K562 (cell line): Measurements from ENCODE around the gene ZNF672. TPM values are rescaled to one million over a fixed set of nuclear protein-coding genes. Genes with fewer than 3 reads are reported as not detected.

ENCODE experiments used
- GTF2A2 ChIP-seq: IDR thresholded peaks from 2 replicates; pipeline ENCODE4 v1.6.1; 2016; ENCODE audit warnings: mild to moderate bottlenecking, missing genetic modification characterization, missing compliant biosample characterization
- ILF3 ChIP-seq: fragments of 450-650 bp; IDR thresholded peaks from 2 replicates; pipeline ENCODE4 v1.6.1; 2018; ENCODE audit warnings: antibody characterized with exemption, mild to moderate bottlenecking, moderate library complexity, borderline replicate concordance
- LARP7 ChIP-seq: fragments of 450-650 bp; IDR thresholded peaks from 2 replicates; pipeline ENCODE4 v1.6.1; 2016
- NR2C1 ChIP-seq, 2 experiments: fragments of 450-650 bp; IDR thresholded peaks; 2 replicates each; pipeline ENCODE4 v1.6.1; 2017; ENCODE audit warnings: mild to moderate bottlenecking in 2 of 2, antibody characterized with exemption in 1 of 2, inconsistent platforms in 1 of 2, missing compliant biosample characterization in 1 of 2, missing genetic modification characterization in 1 of 2
- POLR2AphosphoS2 ChIP-seq: IDR thresholded peaks from 2 replicates; pipeline ENCODE4 v1.6.1; 2012; ENCODE audit warnings: low read length, improper control_type of control experiment
- YY1 ChIP-seq, 3 experiments: IDR thresholded peaks; 2 replicates each; pipeline ENCODE4 v1.6.1; 2011; ENCODE audit warnings: low read length in 2 of 3, mild to moderate bottlenecking in 2 of 3, moderate library complexity in 2 of 3, borderline replicate concordance in 1 of 3, control low read depth in 1 of 3, low read depth in 1 of 3; ENCODE audit not compliant: insufficient read depth in 3 of 3, insufficient replicate concordance in 2 of 3, control insufficient read depth in 1 of 3, insufficient read length in 1 of 3; ENCODE audit errors: extremely low read depth in 1 of 3
- ZFX ChIP-seq: sonication (generic); formaldehyde crosslinking; IDR thresholded peaks from 2 replicates; pipeline ENCODE4 v1.8.0; 2022; ENCODE audit warnings: mild to moderate bottlenecking, missing genetic modification reagents, moderate library complexity
- ZNF134 ChIP-seq: fragments of 250-450 bp; sonication (Bioruptor Pico); conservative IDR thresholded peaks from 2 replicates; pipeline ENCODE4 v1.4.0; 2020
- ZNF583 ChIP-seq: fragments of 250-450 bp; sonication (Bioruptor Pico); IDR thresholded peaks from 2 replicates; pipeline ENCODE4 v1.4.0; 2020
- polyA plus RNA-seq, 8 experiments: library from polyadenylated mRNA; depleted of rRNA in 4 of 8; stranded (reverse) in 5 of 8; unstranded in 3 of 8; fragments of >200 nt; fragmentation: Nextera tagmentation in 2 of 8; fragmentation: Illumina TruSeq in 1 of 8; extraction: Ambion mirVana in 2 of 8; extraction: Trizol in 1 of 8; gene quantifications; 2 replicates each; pipeline versions ENCODE4 v1.2.1 to v1.2.3, GENCODE V29; 2011 to 2014; ENCODE audit warnings: inconsistent platforms in 1 of 8, missing spikeins in 1 of 8
- total RNA-seq, 7 experiments: library from RNA; depleted of rRNA in 6 of 7; stranded (reverse); fragments of >200 nt in 6 of 7; fragmentation: Illumina TruSeq in 2 of 7; extraction: Trizol in 2 of 7; gene quantifications; 2 replicates each; pipeline versions ENCODE4 v1.2.1 to v1.2.3, GENCODE V29; 2011 to 2021; ENCODE audit warnings: low replicate concordance in 1 of 7
- TF ChIP-seq, protein P1 (sequence below): fragments of 250-450 bp; sonication (Bioruptor Pico); IDR thresholded peaks from 2 replicates; pipeline ENCODE4 v1.4.0; 2020
- TF ChIP-seq, protein P2 (sequence below): sonication (generic); formaldehyde crosslinking; IDR thresholded peaks from 2 replicates; pipeline ENCODE4 v1.8.0; 2022; ENCODE audit warnings: missing genetic modification reagents, mild to moderate bottlenecking, borderline replicate concordance
- TF ChIP-seq, protein P3 (sequence below), 2 experiments: fragments of 150-350 bp in 1 of 2; IDR thresholded peaks; 2 replicates each; pipeline ENCODE4 v1.6.1; 2012 to 2016; ENCODE audit warnings: low read depth in 2 of 2, low read length in 2 of 2, mild to moderate bottlenecking in 1 of 2, moderate library complexity in 1 of 2

Gene ZNF672
- total and polyA plus RNA-seq, 9 of the 15 experiments (the other 6 are each of a cell fraction or from before 2014, with no cell fraction given): 1.9 to 57.9 (median 24.1) TPM

DNA sequence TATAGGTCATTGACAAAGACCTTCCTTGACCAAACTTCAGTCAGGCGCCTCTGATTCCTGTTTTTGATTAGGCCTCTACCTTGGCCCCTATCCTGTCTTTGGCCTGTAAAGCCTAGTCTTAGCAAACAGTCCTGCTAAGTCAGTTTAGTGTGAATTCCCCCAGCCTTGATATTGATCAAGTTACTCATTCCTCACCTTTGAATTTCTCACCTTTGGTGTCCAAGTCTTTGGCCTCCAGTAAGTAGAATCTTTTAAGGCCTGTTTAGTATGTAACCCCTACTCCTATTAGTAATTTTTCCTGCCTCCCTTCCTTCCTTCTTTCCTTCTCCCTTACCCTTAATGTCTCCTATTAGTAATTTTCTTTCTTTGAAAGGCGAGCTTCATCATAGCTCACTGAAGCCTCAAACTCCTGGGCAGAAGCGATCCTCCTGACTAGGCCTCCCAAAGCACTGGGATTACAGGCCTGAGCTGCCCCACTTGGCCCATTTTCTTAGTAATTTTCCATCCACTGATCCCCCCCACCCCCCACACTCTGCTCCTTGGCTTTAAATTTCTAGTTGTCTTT lies 33.9 kb downstream of the ZNF672 start (continued):
- TF ChIP-seq, protein P1, sequence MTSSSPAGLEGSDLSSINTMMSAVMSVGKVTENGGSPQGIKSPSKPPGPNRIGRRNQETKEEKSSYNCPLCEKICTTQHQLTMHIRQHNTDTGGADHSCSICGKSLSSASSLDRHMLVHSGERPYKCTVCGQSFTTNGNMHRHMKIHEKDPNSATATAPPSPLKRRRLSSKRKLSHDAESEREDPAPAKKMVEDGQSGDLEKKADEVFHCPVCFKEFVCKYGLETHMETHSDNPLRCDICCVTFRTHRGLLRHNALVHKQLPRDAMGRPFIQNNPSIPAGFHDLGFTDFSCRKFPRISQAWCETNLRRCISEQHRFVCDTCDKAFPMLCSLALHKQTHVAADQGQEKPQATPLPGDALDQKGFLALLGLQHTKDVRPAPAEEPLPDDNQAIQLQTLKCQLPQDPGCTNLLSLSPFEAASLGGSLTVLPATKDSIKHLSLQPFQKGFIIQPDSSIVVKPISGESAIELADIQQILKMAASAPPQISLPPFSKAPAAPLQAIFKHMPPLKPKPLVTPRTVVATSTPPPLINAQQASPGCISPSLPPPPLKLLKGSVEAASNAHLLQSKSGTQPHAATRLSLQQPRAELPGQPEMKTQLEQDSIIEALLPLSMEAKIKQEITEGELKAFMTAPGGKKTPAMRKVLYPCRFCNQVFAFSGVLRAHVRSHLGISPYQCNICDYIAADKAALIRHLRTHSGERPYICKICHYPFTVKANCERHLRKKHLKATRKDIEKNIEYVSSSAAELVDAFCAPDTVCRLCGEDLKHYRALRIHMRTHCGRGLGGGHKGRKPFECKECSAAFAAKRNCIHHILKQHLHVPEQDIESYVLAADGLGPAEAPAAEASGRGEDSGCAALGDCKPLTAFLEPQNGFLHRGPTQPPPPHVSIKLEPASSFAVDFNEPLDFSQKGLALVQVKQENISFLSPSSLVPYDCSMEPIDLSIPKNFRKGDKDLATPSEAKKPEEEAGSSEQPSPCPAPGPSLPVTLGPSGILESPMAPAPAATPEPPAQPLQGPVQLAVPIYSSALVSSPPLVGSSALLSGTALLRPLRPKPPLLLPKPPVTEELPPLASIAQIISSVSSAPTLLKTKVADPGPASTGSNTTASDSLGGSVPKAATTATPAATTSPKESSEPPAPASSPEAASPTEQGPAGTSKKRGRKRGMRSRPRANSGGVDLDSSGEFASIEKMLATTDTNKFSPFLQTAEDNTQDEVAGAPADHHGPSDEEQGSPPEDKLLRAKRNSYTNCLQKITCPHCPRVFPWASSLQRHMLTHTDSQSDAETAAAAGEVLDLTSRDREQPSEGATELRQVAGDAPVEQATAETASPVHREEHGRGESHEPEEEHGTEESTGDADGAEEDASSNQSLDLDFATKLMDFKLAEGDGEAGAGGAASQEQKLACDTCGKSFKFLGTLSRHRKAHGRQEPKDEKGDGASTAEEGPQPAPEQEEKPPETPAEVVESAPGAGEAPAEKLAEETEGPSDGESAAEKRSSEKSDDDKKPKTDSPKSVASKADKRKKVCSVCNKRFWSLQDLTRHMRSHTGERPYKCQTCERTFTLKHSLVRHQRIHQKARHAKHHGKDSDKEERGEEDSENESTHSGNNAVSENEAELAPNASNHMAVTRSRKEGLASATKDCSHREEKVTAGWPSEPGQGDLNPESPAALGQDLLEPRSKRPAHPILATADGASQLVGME (CRISPR knock-in tag): no peak
- TF ChIP-seq ZNF134 (CRISPR knock-in tag) (no peak), NR2C1 (IDR thresholded peaks at IDR 0.05) (peak; percentile 36; the same call in 1 of the 2 replicates), NR2C1 (tag; IDR thresholded peaks at IDR 0.05) (no peak), GTF2A2 (tag) (0 out of 2 replicates have a peak, but pooled peaks have one; percentile 32), ZNF583 (CRISPR knock-in tag) (0 out of 2 replicates have a peak, but pooled peaks have one; percentile 62), ZFX (peak; percentile 65), POLR2AphosphoS2 (no peak), LARP7 (no peak), ILF3 (no peak), YY1 (IDR thresholded peaks at IDR 0.05; ENCODE audit: borderline replicate concordance in 1 of 3, control insufficient read depth in 1 of 3, extremely low read depth in 1 of 3, insufficient read depth in 3 of 3, insufficient read length in 1 of 3, insufficient replicate concordance in 2 of 3, low read depth in 1 of 3, low read length in 2 of 3) (no peak)
- TF ChIP-seq, protein P2, sequence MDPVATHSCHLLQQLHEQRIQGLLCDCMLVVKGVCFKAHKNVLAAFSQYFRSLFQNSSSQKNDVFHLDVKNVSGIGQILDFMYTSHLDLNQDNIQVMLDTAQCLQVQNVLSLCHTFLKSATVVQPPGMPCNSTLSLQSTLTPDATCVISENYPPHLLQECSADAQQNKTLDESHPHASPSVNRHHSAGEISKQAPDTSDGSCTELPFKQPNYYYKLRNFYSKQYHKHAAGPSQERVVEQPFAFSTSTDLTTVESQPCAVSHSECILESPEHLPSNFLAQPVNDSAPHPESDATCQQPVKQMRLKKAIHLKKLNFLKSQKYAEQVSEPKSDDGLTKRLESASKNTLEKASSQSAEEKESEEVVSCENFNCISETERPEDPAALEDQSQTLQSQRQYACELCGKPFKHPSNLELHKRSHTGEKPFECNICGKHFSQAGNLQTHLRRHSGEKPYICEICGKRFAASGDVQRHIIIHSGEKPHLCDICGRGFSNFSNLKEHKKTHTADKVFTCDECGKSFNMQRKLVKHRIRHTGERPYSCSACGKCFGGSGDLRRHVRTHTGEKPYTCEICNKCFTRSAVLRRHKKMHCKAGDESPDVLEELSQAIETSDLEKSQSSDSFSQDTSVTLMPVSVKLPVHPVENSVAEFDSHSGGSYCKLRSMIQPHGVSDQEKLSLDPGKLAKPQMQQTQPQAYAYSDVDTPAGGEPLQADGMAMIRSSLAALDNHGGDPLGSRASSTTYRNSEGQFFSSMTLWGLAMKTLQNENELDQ (CRISPR knock-in tag): no peak
- TF ChIP-seq, protein P3, sequence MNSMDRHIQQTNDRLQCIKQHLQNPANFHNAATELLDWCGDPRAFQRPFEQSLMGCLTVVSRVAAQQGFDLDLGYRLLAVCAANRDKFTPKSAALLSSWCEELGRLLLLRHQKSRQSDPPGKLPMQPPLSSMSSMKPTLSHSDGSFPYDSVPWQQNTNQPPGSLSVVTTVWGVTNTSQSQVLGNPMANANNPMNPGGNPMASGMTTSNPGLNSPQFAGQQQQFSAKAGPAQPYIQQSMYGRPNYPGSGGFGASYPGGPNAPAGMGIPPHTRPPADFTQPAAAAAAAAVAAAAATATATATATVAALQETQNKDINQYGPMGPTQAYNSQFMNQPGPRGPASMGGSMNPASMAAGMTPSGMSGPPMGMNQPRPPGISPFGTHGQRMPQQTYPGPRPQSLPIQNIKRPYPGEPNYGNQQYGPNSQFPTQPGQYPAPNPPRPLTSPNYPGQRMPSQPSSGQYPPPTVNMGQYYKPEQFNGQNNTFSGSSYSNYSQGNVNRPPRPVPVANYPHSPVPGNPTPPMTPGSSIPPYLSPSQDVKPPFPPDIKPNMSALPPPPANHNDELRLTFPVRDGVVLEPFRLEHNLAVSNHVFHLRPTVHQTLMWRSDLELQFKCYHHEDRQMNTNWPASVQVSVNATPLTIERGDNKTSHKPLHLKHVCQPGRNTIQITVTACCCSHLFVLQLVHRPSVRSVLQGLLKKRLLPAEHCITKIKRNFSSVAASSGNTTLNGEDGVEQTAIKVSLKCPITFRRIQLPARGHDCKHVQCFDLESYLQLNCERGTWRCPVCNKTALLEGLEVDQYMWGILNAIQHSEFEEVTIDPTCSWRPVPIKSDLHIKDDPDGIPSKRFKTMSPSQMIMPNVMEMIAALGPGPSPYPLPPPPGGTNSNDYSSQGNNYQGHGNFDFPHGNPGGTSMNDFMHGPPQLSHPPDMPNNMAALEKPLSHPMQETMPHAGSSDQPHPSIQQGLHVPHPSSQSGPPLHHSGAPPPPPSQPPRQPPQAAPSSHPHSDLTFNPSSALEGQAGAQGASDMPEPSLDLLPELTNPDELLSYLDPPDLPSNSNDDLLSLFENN (IDR thresholded peaks at IDR 0.05; ENCODE audit: low read depth in 2 of 2, low read length in 2 of 2): no peak
